SU-DHL-6 (cell line): Measurements from ENCODE around the gene ID1.

ENCODE experiments used
- H2AFZ ChIP-seq: fragments of 200-600 bp; sonication (generic); 2 replicates; pipeline ENCODE4 v1.6.1; 2014; ENCODE audit warnings: low read depth, mild to moderate bottlenecking, moderate library complexity, mixed read lengths, antibody characterized with exemption, low read length; ENCODE audit not compliant: severe bottlenecking
- H3F3A ChIP-seq: fragments of 200-600 bp; shearing (Covaris generic); 2 replicates; pipeline ENCODE4 v1.6.0; 2016; ENCODE audit warnings: antibody characterized with exemption, mild to moderate bottlenecking; ENCODE audit not compliant: insufficient read depth
- H3K27ac ChIP-seq: fragments of 200-600 bp; sonication (generic); 2 replicates; pipeline ENCODE4 v1.5.1; 2016; ENCODE audit warnings: low read depth, mild to moderate bottlenecking, low read length, moderate library complexity, mixed read lengths
- H3K27me3 ChIP-seq: fragments of 200-600 bp; sonication (generic), shearing (Covaris generic); 2 replicates; pipeline ENCODE4 v1.6.0; 2014; ENCODE audit warnings: mild to moderate bottlenecking, low read length
- H3K36me3 ChIP-seq: fragments of 200-600 bp; sonication (generic); 2 replicates; pipeline ENCODE4 v1.6.1; 2014; ENCODE audit warnings: mild to moderate bottlenecking, low read length, mixed read lengths
- H3K4me2 ChIP-seq: fragments of 300-600, 200-600 bp; shearing (Covaris generic), sonication (generic); 2 replicates; pipeline ENCODE4 v1.6.0; 2014; ENCODE audit warnings: low read length, low read depth, mild to moderate bottlenecking; ENCODE audit not compliant: poor library complexity, severe bottlenecking
- H3K4me3 ChIP-seq: fragments of 200-600 bp; sonication (generic); 2 replicates; pipeline ENCODE4 v1.5.1; 2014; ENCODE audit warnings: antibody characterized with exemption, low read length, mild to moderate bottlenecking, mixed read lengths; ENCODE audit not compliant: insufficient read depth, poor library complexity, severe bottlenecking
- H3K79me2 ChIP-seq: fragments of 200-600 bp; sonication (generic); 2 replicates; pipeline ENCODE4 v1.6.1; 2014; ENCODE audit warnings: mild to moderate bottlenecking, low read length, moderate library complexity; ENCODE audit not compliant: insufficient read depth
- H3K9ac ChIP-seq: fragments of 200-600 bp; sonication (generic); 2 replicates; pipeline ENCODE4 v1.7.0; 2014; ENCODE audit warnings: mild to moderate bottlenecking, low read length
- H3K9me2 ChIP-seq: fragments of 200-600 bp; sonication (generic); replicated peaks from 2 replicates; pipeline ENCODE4 v1.6.1; 2014; ENCODE audit warnings: low read length; ENCODE audit not compliant: insufficient read depth
- H3K9me3 ChIP-seq: fragments of 200-600 bp; sonication (generic); 2 replicates; pipeline ENCODE4 v1.6.1; 2014; ENCODE audit warnings: low read length, mixed read lengths; ENCODE audit not compliant: insufficient read depth
- H4K20me1 ChIP-seq: fragments of 200-600 bp; sonication (generic); 2 replicates; pipeline ENCODE4 v1.6.1; 2014; ENCODE audit warnings: low read depth, mild to moderate bottlenecking, antibody characterized with exemption, low read length, moderate library complexity, mixed read lengths
- CTCF ChIP-seq: fragments of 200-600 bp; sonication (generic); IDR thresholded peaks from one replicate; pipeline ENCODE4 v1.5.1; 2017; ENCODE audit warnings: antibody characterized with exemption, mild to moderate bottlenecking, low read length, moderate library complexity; ENCODE audit not compliant: insufficient read depth, poor library complexity, severe bottlenecking
- EZH2phosphoT487 ChIP-seq: fragments of 200-600 bp; sonication (generic), shearing (Covaris generic); conservative IDR thresholded peaks from 2 replicates; pipeline ENCODE4 v1.6.1; 2018; ENCODE audit warnings: mild to moderate bottlenecking, antibody characterized with exemption, low read length, moderate library complexity, mixed read lengths

The ID1 gene

GRCh38 chr20:31654534-31654933 lies 49.4 kb downstream of the ID1 start:
- Histone ChIP-seq H3K79me2 (no peaks in the 10 kb centered on the region), H3K27me3 (no peaks in the 10 kb centered on the region), H3K9me2 (no peaks in the 10 kb centered on the region), H3K9me3 (no peaks in the 10 kb centered on the region), H3F3A (no peaks in the 10 kb centered on the region), H3K9ac (no peak overlapping the region), H4K20me1 (no peaks in the 10 kb centered on the region), H3K4me3 (no peak overlapping the region), H3K4me2 (no peak overlapping the region), H3K27ac (no peak overlapping the region), H2AFZ (no peak overlapping the region), H3K36me3 (no peaks in the 10 kb centered on the region)
- TF ChIP-seq CTCF, result no peak
- TF ChIP-seq EZH2phosphoT487, result no peak
